ENCODE results near the gene PKDREJ. TPM values are rescaled to one million over a fixed set of nuclear protein-coding genes. Genes with fewer than 3 reads are reported as not detected.

Gene PKDREJ
- total and polyA plus RNA-seq, 7 donors, result under 0.01 to 0.36 (median 0.24) TPM; not detected in 3

GRCh38 chr22:46290843-46291785, 28.0 kb upstream of the PKDREJ start:
- Histone ChIP-seq H3K27ac (no peak overlapping the region), H3K4me3 (no peak overlapping the region), H3K4me1 (peaks cover 0 to 8% (median 7%) of the 10 kb centered on the region in 4 donors), H3K27me3 (no peaks in the 10 kb centered on the region), H3K9me3 (peaks cover 0 to 3% (median 0%) of the 10 kb centered on the region in 4 donors), H3K36me3 (peaks cover 10 to 68% (median 25%) of the 10 kb centered on the region in 4 donors)
- intact Hi-C loops (cut with DNase I), result no loop called here
- WGBS, 2 donors, result 96% methylated on average over 23 of the region's 23 CpGs
- DNase-seq, result no peak
- TF ChIP-seq EP300 (IDR thresholded peaks at IDR 0.05) (no peak), CTCF (IDR thresholded peaks at IDR 0.05) (no peak), POLR2AphosphoS5 (IDR thresholded peaks at IDR 0.05) (no peak), POLR2A (IDR thresholded peaks at IDR 0.05) (no peak)

GRCh38 chr22:46290121-46290842, 27.1 kb upstream of the PKDREJ start:
- TF ChIP-seq POLR2A (IDR thresholded peaks at IDR 0.05) (no peak), EP300 (IDR thresholded peaks at IDR 0.05) (no peak), POLR2AphosphoS5 (IDR thresholded peaks at IDR 0.05) (no peak), CTCF (IDR thresholded peaks at IDR 0.05) (no peak)
- intact Hi-C loops (cut with DNase I), result no loop called here
- 95% methylated on average over 17 of the region's 17 CpGs for WGBS, 2 donors

GRCh38 chr22:46289244-46289891, 26.2 kb upstream of the PKDREJ start:
- peaks cover 0 to 3% (median 0%) of the 10 kb centered on the region in 4 donors for H3K9me3 ChIP-seq
- H3K27ac ChIP-seq, result no peak overlapping the region
- TF ChIP-seq CTCF (IDR thresholded peaks at IDR 0.05), result no peak
- TF ChIP-seq EP300 (IDR thresholded peaks at IDR 0.05), result no peak
- no peak for TF ChIP-seq POLR2AphosphoS5 (IDR thresholded peaks at IDR 0.05)
- no peak for TF ChIP-seq POLR2A (IDR thresholded peaks at IDR 0.05)
- intact Hi-C loops (cut with DNase I), result no loop called here
- H3K36me3 ChIP-seq, result peaks cover 17 to 85% (median 35%) of the 10 kb centered on the region in 4 donors
- H3K4me1 ChIP-seq, result no peaks in the 10 kb centered on the region
- no peak for DNase-seq
- 90 to 92% methylated on average over 33 of the region's 33 CpGs for WGBS, 2 donors
- no peak overlapping the region for H3K4me3 ChIP-seq
- no peaks in the 10 kb centered on the region for H3K27me3 ChIP-seq

More at GRCh38 chr22:46290121-46290842, 27.1 kb upstream of the PKDREJ start:
- no peak overlapping the region for H3K27ac ChIP-seq
- peaks cover 0 to 3% (median 0%) of the 10 kb centered on the region in 4 donors for H3K9me3 ChIP-seq
- H3K4me1 ChIP-seq, result no peaks in the 10 kb centered on the region
- DNase-seq, result no peak
- no peak overlapping the region for H3K4me3 ChIP-seq
- peaks cover 10 to 76% (median 29%) of the 10 kb centered on the region in 4 donors for H3K36me3 ChIP-seq
- H3K27me3 ChIP-seq, result no peaks in the 10 kb centered on the region

- DNase-seq, result no peak
- no peak overlapping the region for H3K4me3 ChIP-seq
- peaks cover 22 to 91% (median 38%) of the 10 kb centered on the region in 4 donors for H3K36me3 ChIP-seq
- no peaks in the 10 kb centered on the region for H3K4me1 ChIP-seq
- H3K27me3 ChIP-seq, result no peaks in the 10 kb centered on the region
- intact Hi-C loops (cut with DNase I), result no loop called here
- H3K27ac ChIP-seq, result no peak overlapping the region
- H3K9me3 ChIP-seq, result peaks cover 0 to 3% (median 0%) of the 10 kb centered on the region in 4 donors
- WGBS, 2 donors, result 92 to 93% methylated on average over 7 of the region's 7 CpGs
- TF ChIP-seq POLR2A (IDR thresholded peaks at IDR 0.05) (no peak), POLR2AphosphoS5 (IDR thresholded peaks at IDR 0.05) (no peak), EP300 (IDR thresholded peaks at IDR 0.05) (no peak), CTCF (IDR thresholded peaks at IDR 0.05) (no peak)
These were observed 25.7 kb upstream of the PKDREJ start for GRCh38 chr22:46288846-46289243.
